T47D (cell line): ENCODE results near the gene TGM5.

ENCODE experiments used
- DNase-seq, 2 experiments: peaks; one replicate each; pipeline versions ENCODE4 v3.0.0 to v3.0.0-alpha.2; 2011 to 2012; ENCODE audit warnings: low read depth in 1 of 2, low spot score in 1 of 2
- JUND ChIP-seq: IDR thresholded peaks from 2 replicates; pipeline ENCODE4 v1.6.1; 2012; ENCODE audit warnings: low read depth
- in situ Hi-C: cut with HindIII; loops from 2 replicates; pipeline ENCODE4 v1.10.0; 2016; ENCODE audit warnings: low sequenced_read_pairs, low pct_unique_long_range_greater_than_20kb

The TGM5 gene

GRCh38 chr15:43214592-43215295 lies 52.0 kb downstream of the TGM5 start:
- no peak for TF ChIP-seq JUND
- DNase-seq: no peak
- in situ Hi-C loops: no loop called here

- TF ChIP-seq JUND: no peak
- DNase-seq: no peak
- in situ Hi-C loops: no loop called here
Observed at GRCh38 chr15:43214169-43214568, 52.6 kb downstream of the TGM5 start.

- in situ Hi-C loops: no loop called here
- DNase-seq: no peak
- TF ChIP-seq JUND: no peak
Observed at GRCh38 chr15:43213466-43213865, 53.3 kb downstream of the TGM5 start.

- DNase-seq: no peak
- in situ Hi-C loops: no loop called here
- TF ChIP-seq JUND: no peak
Observed at GRCh38 chr15:43212951-43213350, 53.8 kb downstream of the TGM5 start.

- DNase-seq: no peak
- no peak for TF ChIP-seq JUND
- in situ Hi-C loops: no loop called here
Observed at GRCh38 chr15:43212299-43212698, 54.4 kb downstream of the TGM5 start.

GRCh38 chr15:43211224-43211735 lies 55.4 kb downstream of the TGM5 start:
- DNase-seq: peak in 1 of 2 experiments; percentile 32
- no peak for TF ChIP-seq JUND
- in situ Hi-C loops: no loop called here

GRCh38 chr15:43210807-43211206 lies 55.9 kb downstream of the TGM5 start:
- in situ Hi-C loops: no loop called here
- no peak for TF ChIP-seq JUND
- DNase-seq: no peak

GRCh38 chr15:43210172-43210745 lies 56.5 kb downstream of the TGM5 start:
- in situ Hi-C loops: no loop called here
- no peak for TF ChIP-seq JUND
- DNase-seq: no peak

GRCh38 chr15:43209059-43209824 lies 57.5 kb downstream of the TGM5 start:
- TF ChIP-seq JUND: no peak
- peak; percentile 36 to 56 for DNase-seq
- in situ Hi-C loops: no loop called here

GRCh38 chr15:43208052-43209002 lies 58.4 kb downstream of the TGM5 start:
- TF ChIP-seq JUND: no peak
- in situ Hi-C loops: no loop called here
- DNase-seq: no peak

GRCh38 chr15:43207024-43207423 lies 59.7 kb downstream of the TGM5 start:
- no peak for TF ChIP-seq JUND
- in situ Hi-C loops: no loop called here

GRCh38 chr15:43206054-43206453 lies 60.7 kb downstream of the TGM5 start:
- TF ChIP-seq JUND: no peak
- in situ Hi-C loops: no loop called here
- DNase-seq: no peak

More at GRCh38 chr15:43207024-43207423, 59.7 kb downstream of the TGM5 start:
- DNase-seq: no peak
